ENCODE measurements around the gene RBM47. TPM values are rescaled to one million over a fixed set of nuclear protein-coding genes. Genes with fewer than 3 reads are reported as not detected.

RBM47 gene
- total and polyA plus RNA-seq, 10 of the 15 experiments (the other 5 are each of a cell fraction or from before 2014, with no cell fraction given), result 7.9 to 45.0 (median 28.7) TPM

DNA sequence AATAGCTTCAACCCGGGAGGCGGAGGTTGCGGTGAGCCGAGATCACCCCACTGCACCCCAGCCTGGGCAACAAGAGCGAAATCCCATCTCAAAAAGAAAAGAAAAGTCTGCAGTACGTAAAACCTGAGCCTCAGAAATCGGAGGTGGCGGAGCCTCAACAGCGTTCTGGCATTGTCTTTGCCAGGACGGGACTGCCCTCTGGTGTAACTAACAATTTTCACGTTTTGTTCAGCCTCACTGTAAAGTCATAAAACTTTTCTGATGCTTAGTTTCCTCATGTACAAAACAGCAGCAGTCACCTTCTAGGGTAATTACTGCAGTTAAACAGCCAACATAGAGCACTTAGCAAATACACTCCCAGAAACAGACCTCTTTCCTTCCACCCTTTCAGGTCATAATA is 121.7 kb downstream of the RBM47 start:
- no peak for TF ChIP-seq CBX3 (IDR thresholded peaks at IDR 0.05; ENCODE audit: borderline replicate concordance, low read depth)
- TF ChIP-seq NFYA (IDR thresholded peaks at IDR 0.05; ENCODE audit: borderline replicate concordance, low read depth, low read length), result no peak
- no peak for TF ChIP-seq TARDBP (IDR thresholded peaks at IDR 0.05; ENCODE audit: borderline replicate concordance)
- TF ChIP-seq SRF (IDR thresholded peaks at IDR 0.05; ENCODE audit: low read depth in 2 of 2, low read length in 2 of 2), result no peak
- no peak for TF ChIP-seq NRF1 (conservative IDR thresholded peaks at IDR 0.05; ENCODE audit: low read depth, low read length)
- no peak for TF ChIP-seq ZSCAN29 (IDR thresholded peaks at IDR 0.05)
- TF ChIP-seq KLF5 (IDR thresholded peaks at IDR 0.05; ENCODE audit: partially characterized antibody), result no peak
- no peak for TF ChIP-seq SMC3 (IDR thresholded peaks at IDR 0.05; ENCODE audit: borderline replicate concordance, low read length)
- TF ChIP-seq ESRRA (IDR thresholded peaks at IDR 0.05; ENCODE audit: low read length), result no peak
- no peak for TF ChIP-seq ZZZ3 (IDR thresholded peaks at IDR 0.05; ENCODE audit: control insufficient read depth, insufficient read length, low read depth)
- TF ChIP-seq, protein P1, sequence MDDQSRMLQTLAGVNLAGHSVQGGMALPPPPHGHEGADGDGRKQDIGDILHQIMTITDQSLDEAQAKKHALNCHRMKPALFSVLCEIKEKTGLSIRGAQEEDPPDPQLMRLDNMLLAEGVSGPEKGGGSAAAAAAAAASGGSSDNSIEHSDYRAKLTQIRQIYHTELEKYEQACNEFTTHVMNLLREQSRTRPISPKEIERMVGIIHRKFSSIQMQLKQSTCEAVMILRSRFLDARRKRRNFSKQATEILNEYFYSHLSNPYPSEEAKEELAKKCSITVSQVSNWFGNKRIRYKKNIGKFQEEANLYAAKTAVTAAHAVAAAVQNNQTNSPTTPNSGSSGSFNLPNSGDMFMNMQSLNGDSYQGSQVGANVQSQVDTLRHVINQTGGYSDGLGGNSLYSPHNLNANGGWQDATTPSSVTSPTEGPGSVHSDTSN (IDR thresholded peaks at IDR 0.05; ENCODE audit: insufficient replicate concordance, low read depth, low read length), result no peak
- peaks cover 9% of the 10 kb centered on the region for H3K4me1 ChIP-seq (ENCODE audit: control insufficient read depth, insufficient read depth, low read length)
- H3K27ac ChIP-seq (ENCODE audit: control insufficient read depth, insufficient read depth), result no peak overlapping the region
- H3K4me2 ChIP-seq (ENCODE audit: control insufficient read depth, insufficient read depth), result no peak overlapping the region
- ChIA-PET RAD21 (ENCODE audit: unreplicated experiment) (no interaction called here), CTCF (interaction anchor here (1.4 to 1.5 kb wide), 2 partner anchors 16 to 210 kb away, joined by 3 to 6 read pairs; no protein-coding TSS in a partner anchor), POLR2A (interaction anchor here (0.6 to 1.5 kb wide), 2 partner anchors 23 to 161 kb away, joined by 4 read pairs; no protein-coding TSS in a partner anchor), SMC1A (ENCODE audit: uncharacterized antibody, unreplicated experiment) (interaction anchor here (1.2 to 1.4 kb wide), 4 partner anchors 7 to 191 kb away, joined by 3 read pairs; no protein-coding TSS in a partner anchor)
- no peak overlapping the region for H3K9ac ChIP-seq (ENCODE audit: control insufficient read depth, insufficient read depth, low read length)
- H2AFZ ChIP-seq (ENCODE audit: control insufficient read depth, low read depth, low read length), result no peak overlapping the region
- no peaks in the 10 kb centered on the region for H3K27me3 ChIP-seq (replicated peaks in 1 of 2; ENCODE audit: control insufficient read depth in 2 of 2, insufficient read depth in 2 of 2, low read length in 1 of 2)
- 89% methylated on average over 11 of the region's 11 CpGs for WGBS (ENCODE audit: insufficient coverage, insufficient replicate concordance, low lambda C conversion rate, missing lambda C conversion rate)
- BruUV-seq (replicated peaks), result no TSS peak
- H3K79me2 ChIP-seq (ENCODE audit: control insufficient read depth, insufficient read depth, low read length), result peaks cover 38% of the 10 kb centered on the region
- H3K36me3 ChIP-seq (ENCODE audit: control insufficient read depth in 2 of 2, insufficient read depth in 2 of 2, low read length in 1 of 2), result peaks cover 0 to 9% of the 10 kb centered on the region in 2 experiments; a peak in 3 of 4 replicates
- no peak for FAIRE-seq
- H3K4me3 ChIP-seq, result no peak overlapping the region
- ATAC-seq, result no peak
- intact Hi-C loops (cut with micrococcal nuclease; ENCODE audit: unreplicated experiment) (no loop called here), in situ Hi-C loops (cut with MboI) (no loop called here)
- no peaks in the 10 kb centered on the region for H3K9me3 ChIP-seq (replicated peaks; ENCODE audit: control insufficient read depth, insufficient read depth, low read length)
- no peaks in the 10 kb centered on the region for H4K20me1 ChIP-seq (ENCODE audit: control insufficient read depth, insufficient read depth)
- DNase-seq (ENCODE audit: low read depth, low spot score), result no peak

Measured in GM12878 (cell line).